Brain microvascular endothelial cell (primary cell): ENCODE data around the gene PDE1C.

ENCODE experiments used
- DNase-seq: peaks from one replicate; pipeline ENCODE4 v3.0.0-alpha.2; 2020
- H3K27ac ChIP-seq: fragments of 250-450 bp; sonication (Bioruptor Pico); 2 replicates; pipeline ENCODE4 v1.5.1; 2020; ENCODE audit warnings: mild to moderate bottlenecking, moderate library complexity
- H3K27me3 ChIP-seq: fragments of 250-450 bp; sonication (Bioruptor Pico); replicated peaks from 2 replicates; pipeline ENCODE4 v1.5.1; 2020; ENCODE audit warnings: mild to moderate bottlenecking
- H3K36me3 ChIP-seq: fragments of 250-450 bp; sonication (Bioruptor Pico); replicated peaks from 2 replicates; pipeline ENCODE4 v1.5.1; 2020; ENCODE audit warnings: mild to moderate bottlenecking
- H3K4me3 ChIP-seq: 2 replicates; pipeline ENCODE4 v1.5.1; 2011; ENCODE audit warnings: low read depth, mild to moderate bottlenecking, control low read depth, low read length, moderate library complexity
- in situ Hi-C: cut with HindIII; loops from 2 replicates; pipeline ENCODE4 v1.10.0; 2017; ENCODE audit warnings: low sequenced_read_pairs, low pct_ligation_motif_present
- TF ChIP-seq, protein P1 (sequence below): IDR thresholded peaks from 2 replicates; pipeline ENCODE4 v1.5.1; 2011; ENCODE audit warnings: low read depth, mild to moderate bottlenecking, moderate library complexity, low read length, control low read depth, inconsistent platforms; ENCODE audit errors: missing control alignments

The PDE1C gene

DNA sequence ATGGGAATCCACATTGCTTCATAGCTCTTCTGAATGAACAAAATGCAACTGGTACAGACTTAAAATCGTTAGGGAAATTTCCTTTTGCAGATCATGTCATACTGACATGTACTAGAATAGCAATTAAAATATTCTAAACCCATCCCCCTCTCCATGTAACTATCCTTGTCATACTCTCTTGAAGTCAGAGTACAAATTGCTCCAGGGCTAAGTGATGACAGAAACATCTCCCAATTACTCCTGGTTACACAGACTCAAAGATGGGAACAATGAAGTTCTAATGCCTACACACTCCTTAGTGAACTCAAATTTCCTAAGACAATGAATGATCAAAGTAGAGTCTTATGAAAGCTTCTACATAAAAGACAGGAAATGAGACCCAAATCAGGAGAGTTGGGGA is 87.2 kb downstream of the PDE1C start:
- Histone ChIP-seq H3K27me3 (no peaks in the 10 kb centered on the region), H3K27ac (no peak overlapping the region), H3K4me3 (no peak overlapping the region), H3K36me3 (no peaks in the 10 kb centered on the region)
- no peak for DNase-seq
- TF ChIP-seq, protein P1, sequence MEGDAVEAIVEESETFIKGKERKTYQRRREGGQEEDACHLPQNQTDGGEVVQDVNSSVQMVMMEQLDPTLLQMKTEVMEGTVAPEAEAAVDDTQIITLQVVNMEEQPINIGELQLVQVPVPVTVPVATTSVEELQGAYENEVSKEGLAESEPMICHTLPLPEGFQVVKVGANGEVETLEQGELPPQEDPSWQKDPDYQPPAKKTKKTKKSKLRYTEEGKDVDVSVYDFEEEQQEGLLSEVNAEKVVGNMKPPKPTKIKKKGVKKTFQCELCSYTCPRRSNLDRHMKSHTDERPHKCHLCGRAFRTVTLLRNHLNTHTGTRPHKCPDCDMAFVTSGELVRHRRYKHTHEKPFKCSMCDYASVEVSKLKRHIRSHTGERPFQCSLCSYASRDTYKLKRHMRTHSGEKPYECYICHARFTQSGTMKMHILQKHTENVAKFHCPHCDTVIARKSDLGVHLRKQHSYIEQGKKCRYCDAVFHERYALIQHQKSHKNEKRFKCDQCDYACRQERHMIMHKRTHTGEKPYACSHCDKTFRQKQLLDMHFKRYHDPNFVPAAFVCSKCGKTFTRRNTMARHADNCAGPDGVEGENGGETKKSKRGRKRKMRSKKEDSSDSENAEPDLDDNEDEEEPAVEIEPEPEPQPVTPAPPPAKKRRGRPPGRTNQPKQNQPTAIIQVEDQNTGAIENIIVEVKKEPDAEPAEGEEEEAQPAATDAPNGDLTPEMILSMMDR: no peak
- in situ Hi-C loops: no loop called here

DNA sequence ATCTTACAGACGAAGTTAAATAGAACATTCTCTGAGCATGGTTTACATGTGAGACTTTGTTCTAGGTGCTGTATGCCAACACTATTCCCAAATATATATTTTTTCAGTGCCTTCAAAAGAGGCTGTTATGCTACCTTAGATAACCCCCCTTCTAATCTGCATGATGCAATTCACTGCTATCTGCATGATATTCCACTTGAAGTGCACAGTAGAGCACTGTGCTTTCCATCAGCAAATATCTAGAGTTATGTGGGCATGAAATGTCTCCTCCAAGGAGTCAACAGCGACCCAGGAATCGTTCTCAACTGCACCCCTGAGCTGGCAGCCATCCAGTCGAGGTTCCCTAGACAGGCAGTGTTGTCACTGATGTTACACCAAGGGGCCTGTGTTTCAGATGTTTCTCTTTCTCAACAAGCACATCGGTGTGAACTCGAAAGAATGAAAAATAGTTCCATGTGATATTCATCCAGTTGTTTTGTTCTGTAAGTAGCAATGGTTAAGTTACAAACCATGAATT is 88.3 kb downstream of the PDE1C start:
- H3K27me3 ChIP-seq: no peaks in the 10 kb centered on the region
- TF ChIP-seq, protein P1: no peak
- no peak overlapping the region for H3K27ac ChIP-seq
- no peak for DNase-seq
- H3K36me3 ChIP-seq: no peaks in the 10 kb centered on the region
- H3K4me3 ChIP-seq: no peak overlapping the region
- in situ Hi-C loops: no loop called here

DNA sequence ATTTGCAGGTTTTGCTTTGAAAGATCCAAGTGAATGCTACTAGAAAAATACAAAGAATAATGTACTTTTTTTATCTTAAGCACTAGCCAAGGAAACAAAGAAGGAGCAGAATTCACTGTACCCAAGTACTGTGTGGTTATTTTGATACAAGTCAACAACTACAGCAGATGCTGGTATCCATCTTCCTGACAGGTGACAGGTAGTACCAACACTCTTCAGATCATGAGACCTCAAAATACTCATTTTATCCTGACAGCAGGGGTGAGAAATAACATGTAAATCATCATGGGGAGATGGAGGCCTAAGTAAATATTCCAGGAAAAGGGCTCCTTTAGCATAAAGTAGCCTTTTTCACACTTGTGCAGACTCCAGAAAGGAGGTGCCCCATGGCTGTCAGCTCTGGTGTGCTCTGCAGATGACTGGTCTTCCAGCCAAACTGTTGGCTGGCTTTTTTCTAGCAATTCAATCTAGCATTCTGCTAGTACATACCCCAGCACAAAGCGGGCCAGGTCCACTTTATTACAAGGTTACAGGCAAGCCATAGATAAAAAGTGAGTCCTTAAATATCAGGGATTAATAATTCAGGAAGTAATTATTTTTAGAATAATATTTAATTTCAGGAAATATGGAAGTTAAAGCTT is 90.4 kb downstream of the PDE1C start:
- no peaks in the 10 kb centered on the region for H3K27me3 ChIP-seq
- no peak overlapping the region for H3K27ac ChIP-seq
- no peak for DNase-seq
- in situ Hi-C loops: no loop called here
- TF ChIP-seq, protein P1: no peak
- H3K36me3 ChIP-seq: no peaks in the 10 kb centered on the region
- no peak overlapping the region for H3K4me3 ChIP-seq

DNA sequence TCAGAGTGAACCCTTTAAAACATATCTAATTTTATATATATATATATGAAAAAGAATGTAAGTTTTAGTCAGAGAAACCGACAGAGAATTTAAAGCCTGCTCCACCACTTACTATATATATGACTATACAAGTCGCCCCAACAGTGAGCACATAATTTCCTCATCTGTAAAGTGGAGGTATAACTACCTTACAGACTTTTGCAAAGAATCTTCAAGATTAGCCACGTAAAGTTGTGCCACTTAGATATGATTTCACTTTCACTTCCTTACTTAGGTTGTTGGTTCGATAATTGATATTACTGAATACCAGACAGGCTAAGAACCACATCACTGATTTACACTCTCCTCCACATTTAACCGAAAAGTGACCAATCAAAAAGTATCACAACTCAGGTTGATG is 94.7 kb downstream of the PDE1C start:
- in situ Hi-C loops: no loop called here
- TF ChIP-seq, protein P1: no peak
- H3K4me3 ChIP-seq: no peak overlapping the region
- H3K27ac ChIP-seq: no peak overlapping the region
- no peak for DNase-seq
- no peaks in the 10 kb centered on the region for H3K36me3 ChIP-seq
- H3K27me3 ChIP-seq: no peaks in the 10 kb centered on the region

DNA sequence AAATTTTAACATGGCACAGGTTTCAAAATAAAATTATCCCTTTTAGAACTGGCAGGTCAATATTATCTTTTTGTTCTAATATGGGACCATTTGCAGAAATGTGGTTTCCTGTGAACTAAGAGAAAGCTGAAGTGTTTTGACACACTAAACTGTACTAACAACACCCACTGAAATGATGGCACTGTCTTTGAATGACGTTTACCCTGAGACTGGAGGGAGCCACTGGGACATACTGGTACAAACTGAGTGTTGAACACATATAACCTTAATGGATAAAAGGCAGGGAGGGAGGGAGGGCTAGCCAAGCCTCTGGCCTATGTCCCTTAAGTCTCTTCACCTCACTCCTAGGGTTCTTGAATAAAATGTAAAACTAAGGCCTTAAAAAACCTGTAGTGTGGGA is 95.9 kb downstream of the PDE1C start:
- TF ChIP-seq, protein P1: no peak
- Histone ChIP-seq H3K27ac (no peak overlapping the region), H3K36me3 (no peaks in the 10 kb centered on the region), H3K27me3 (no peaks in the 10 kb centered on the region), H3K4me3 (no peak overlapping the region)
- DNase-seq: no peak
- in situ Hi-C loops: no loop called here

DNA sequence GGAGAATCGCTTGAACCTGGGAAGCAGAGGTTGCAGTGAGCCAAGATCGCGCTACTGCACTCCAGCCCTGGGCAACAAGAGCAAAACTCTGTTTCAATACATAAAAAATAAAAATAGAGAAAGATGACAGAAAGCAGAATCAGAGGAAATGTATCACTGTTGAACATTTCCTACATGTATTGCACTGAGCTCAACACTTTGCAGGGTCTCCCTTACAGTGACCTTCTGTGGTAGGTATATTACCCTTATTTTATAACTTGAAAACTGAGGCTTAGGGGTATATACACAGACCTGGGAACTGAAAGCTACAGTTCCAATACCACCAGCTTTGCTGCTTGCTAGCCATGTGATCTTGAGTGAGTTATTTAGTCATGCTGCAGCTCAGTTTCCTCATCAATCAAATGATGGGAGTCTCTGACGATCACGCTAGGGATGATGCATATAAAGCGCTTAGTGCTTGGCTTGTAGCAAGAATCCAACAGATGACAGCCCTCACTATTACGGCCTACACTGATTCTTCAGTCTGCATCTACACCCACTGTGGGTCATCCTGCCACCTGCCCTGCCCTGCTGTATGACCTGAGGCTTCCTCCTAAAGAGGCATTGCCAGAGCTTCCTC is 99.0 kb downstream of the PDE1C start:
- no peaks in the 10 kb centered on the region for H3K36me3 ChIP-seq
- H3K27me3 ChIP-seq: no peaks in the 10 kb centered on the region
- TF ChIP-seq, protein P1: no peak
- in situ Hi-C loops: no loop called here
- H3K4me3 ChIP-seq: no peak overlapping the region
- H3K27ac ChIP-seq: no peak overlapping the region
- no peak for DNase-seq
